Fibroblast of lung (primary cell): ENCODE data around the gene PRDX6.

Experiments
- CTCF ChIP-seq, 2 donors: IDR thresholded peaks in 1 of 2; conservative IDR thresholded peaks in 1 of 2; 1 replicate in 1 of 2; 2 replicates in 1 of 2; pipeline ENCODE4 v1.5.1; 2011 to 2012; ENCODE audit warnings: low read length in 2 of 2, control low read depth in 1 of 2, inconsistent platforms in 1 of 2, low read depth in 1 of 2, mild to moderate bottlenecking in 1 of 2
- EZH2 ChIP-seq: IDR thresholded peaks from 2 replicates; pipeline ENCODE4 v1.5.1; 2012; ENCODE audit warnings: low read length, control low read depth, mild to moderate bottlenecking; ENCODE audit errors: missing control alignments

- TF ChIP-seq CTCF (conservative IDR thresholded peaks at IDR 0.05 in 1 of 2, IDR thresholded peaks at IDR 0.05 in 1 of 2; ENCODE audit: low read depth in 1 of 2, low read length in 2 of 2): no peak
- TF ChIP-seq EZH2: no peak
Measured at GRCh38 chr1:173467426-173467825, 9.7 kb upstream of the PRDX6 start.
